GM10248 (cell line): ENCODE measurements around the gene SMURF2.

Experiments
- CTCF ChIA-PET: fragments of 300-600 bp; sonication (Branson Sonifier 250); formaldehyde crosslinking; extraction: SDS; loops from one replicate; lab custom pipeline; 2021; ENCODE audit warnings: antibody characterized with exemption; lab: Yijun Ruan, JAX
- POLR2A ChIA-PET: fragments of 350-650 bp; sonication (Branson Sonifier 250); formaldehyde crosslinking; extraction: SDS; loops from one replicate; lab custom pipeline; 2020; ENCODE audit warnings: antibody characterized with exemption; lab: Yijun Ruan, JAX
- DNase-seq: peaks from one replicate; pipeline ENCODE4 v3.0.0; 2012; ENCODE audit errors: extremely low spot score
- TF ChIP-seq, protein P1 (sequence below): IDR thresholded peaks from 2 replicates; pipeline ENCODE4 v1.5.1; 2012; ENCODE audit warnings: mild to moderate bottlenecking, low read depth; ENCODE audit errors: extremely low read depth, missing control alignments, control extremely low read depth

SMURF2 gene

GRCh38 chr17:64551461-64551860 lies 110.6 kb downstream of the SMURF2 start:
- no peak for DNase-seq
- ChIA-PET POLR2A (no interaction called here), CTCF (interaction anchor here (1.0 to 1.1 kb wide), 2 partner anchors 10 to 25 kb away, joined by 3 read pairs; no protein-coding TSS in a partner anchor)
- TF ChIP-seq, protein P1, sequence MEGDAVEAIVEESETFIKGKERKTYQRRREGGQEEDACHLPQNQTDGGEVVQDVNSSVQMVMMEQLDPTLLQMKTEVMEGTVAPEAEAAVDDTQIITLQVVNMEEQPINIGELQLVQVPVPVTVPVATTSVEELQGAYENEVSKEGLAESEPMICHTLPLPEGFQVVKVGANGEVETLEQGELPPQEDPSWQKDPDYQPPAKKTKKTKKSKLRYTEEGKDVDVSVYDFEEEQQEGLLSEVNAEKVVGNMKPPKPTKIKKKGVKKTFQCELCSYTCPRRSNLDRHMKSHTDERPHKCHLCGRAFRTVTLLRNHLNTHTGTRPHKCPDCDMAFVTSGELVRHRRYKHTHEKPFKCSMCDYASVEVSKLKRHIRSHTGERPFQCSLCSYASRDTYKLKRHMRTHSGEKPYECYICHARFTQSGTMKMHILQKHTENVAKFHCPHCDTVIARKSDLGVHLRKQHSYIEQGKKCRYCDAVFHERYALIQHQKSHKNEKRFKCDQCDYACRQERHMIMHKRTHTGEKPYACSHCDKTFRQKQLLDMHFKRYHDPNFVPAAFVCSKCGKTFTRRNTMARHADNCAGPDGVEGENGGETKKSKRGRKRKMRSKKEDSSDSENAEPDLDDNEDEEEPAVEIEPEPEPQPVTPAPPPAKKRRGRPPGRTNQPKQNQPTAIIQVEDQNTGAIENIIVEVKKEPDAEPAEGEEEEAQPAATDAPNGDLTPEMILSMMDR, result no peak

DNA sequence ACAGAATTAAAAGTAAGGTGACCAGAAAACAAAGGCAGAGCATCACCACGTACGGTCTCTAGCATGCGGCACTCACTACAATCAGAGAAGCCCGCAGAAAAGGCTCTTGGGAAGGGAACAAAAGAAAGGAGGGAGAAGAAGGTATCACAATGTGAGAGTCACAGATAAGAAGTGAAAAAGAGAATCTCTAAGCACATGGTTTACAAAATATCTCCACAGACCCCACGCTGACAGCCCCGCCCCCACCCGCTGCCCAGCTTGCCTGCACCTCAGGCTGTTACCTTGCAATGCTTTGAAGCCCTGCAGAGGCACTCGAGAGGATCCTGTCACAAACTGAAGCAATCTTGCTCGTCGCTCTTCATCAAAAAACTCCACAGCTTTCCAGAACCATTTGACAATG lies 114.8 kb downstream of the SMURF2 start:
- TF ChIP-seq, protein P1, result no peak
- ChIA-PET CTCF (interaction anchor here (0.9 to 1.8 kb wide), 5 partner anchors 13 to 394 kb away, joined by 3 to 5 read pairs (median 3); no protein-coding TSS in a partner anchor), POLR2A (interaction anchor here (0.6 kb wide), 1 partner anchor 224 kb away, joined by 3 read pairs; no protein-coding TSS in a partner anchor)
- DNase-seq, result no peak

DNA sequence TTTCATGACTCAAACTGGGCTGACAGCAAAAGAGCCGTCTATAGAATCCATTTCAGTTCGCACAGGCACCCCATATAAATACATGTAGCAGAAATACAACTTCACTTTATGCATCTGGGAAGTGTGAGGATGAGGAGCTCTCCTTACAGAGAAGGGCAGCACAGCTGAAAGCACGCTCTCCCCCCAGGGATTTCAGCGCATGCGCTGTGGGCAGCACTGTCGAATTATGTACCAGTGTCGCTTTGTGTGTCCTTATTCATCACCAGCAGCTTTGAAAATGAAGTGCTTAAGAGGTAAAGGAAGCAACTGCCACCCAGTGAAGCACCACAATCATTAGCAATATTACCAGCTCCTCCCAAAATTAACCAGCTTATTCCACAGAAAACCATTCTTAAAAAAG lies 115.4 kb downstream of the SMURF2 start:
- POLR2A ChIA-PET, result no interaction called here
- TF ChIP-seq, protein P1, result no peak
- CTCF ChIA-PET, result interaction anchor here (1.0 to 2.5 kb wide), 6 partner anchors 14 to 126 kb away, joined by 3 to 8 read pairs (median 3); no protein-coding TSS in a partner anchor
- no peak for DNase-seq

DNA sequence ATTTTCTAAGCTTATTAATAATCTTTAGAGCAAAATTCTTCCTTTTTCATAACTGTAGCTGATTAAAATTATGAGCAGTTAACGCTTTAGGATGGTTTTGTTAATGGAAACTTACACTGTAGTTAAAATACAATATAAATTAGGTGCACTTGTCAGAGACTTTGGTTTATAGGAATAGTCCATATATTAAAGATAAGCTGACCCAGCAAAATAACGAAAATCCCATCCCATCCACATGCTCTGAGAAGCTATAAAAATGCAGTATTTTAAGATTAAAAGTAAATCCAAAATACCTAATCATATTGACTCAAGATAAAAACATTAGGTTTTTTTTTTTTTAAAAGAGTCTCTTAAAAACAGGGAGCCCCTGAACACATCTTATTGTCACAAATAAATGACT lies 117.4 kb downstream of the SMURF2 start:
- TF ChIP-seq, protein P1, result no peak
- DNase-seq, result no peak
- POLR2A ChIA-PET, result no interaction called here
- CTCF ChIA-PET, result interaction anchor here (1.0 to 2.8 kb wide), 5 partner anchors 9 to 105 kb away, joined by 3 to 10 read pairs (median 3); no protein-coding TSS in a partner anchor

- DNase-seq, result no peak
- ChIA-PET POLR2A (no interaction called here), CTCF (no interaction called here)
- TF ChIP-seq, protein P1, result no peak
These were observed 121.9 kb downstream of the SMURF2 start for GRCh38 chr17:64540118-64540776.

- TF ChIP-seq, protein P1, result no peak
- ChIA-PET CTCF (interaction anchor here (0.9 to 1.6 kb wide), 2 partner anchors 11 to 22 kb away, joined by 3 read pairs; no protein-coding TSS in a partner anchor), POLR2A (no interaction called here)
- DNase-seq, result no peak
These were observed 123.5 kb downstream of the SMURF2 start for GRCh38 chr17:64538508-64539130.
